Stimulated activated CD8-positive, alpha-beta memory T cell treated with anti-CD3 and anti-CD28 coated beads, Interleukin-7, amount 100 ng/mL, for 24 hours (primary cell): ENCODE measurements around the gene TMCO6.
"Not testable (repeated sequence)": the region's sequence is repeated elsewhere in the genome, so short reads cannot be mapped to it uniquely, and the experiment has no call there.

Source experiments
- DNase-seq: peaks from one replicate; pipeline ENCODE4 v3.0.0-alpha.2; 2020; ENCODE audit warnings: low read depth

TMCO6 gene

GRCh38 chr5:140630292-140631035 lies 8.8 kb upstream of the TMCO6 start:
- no peak for DNase-seq

DNA sequence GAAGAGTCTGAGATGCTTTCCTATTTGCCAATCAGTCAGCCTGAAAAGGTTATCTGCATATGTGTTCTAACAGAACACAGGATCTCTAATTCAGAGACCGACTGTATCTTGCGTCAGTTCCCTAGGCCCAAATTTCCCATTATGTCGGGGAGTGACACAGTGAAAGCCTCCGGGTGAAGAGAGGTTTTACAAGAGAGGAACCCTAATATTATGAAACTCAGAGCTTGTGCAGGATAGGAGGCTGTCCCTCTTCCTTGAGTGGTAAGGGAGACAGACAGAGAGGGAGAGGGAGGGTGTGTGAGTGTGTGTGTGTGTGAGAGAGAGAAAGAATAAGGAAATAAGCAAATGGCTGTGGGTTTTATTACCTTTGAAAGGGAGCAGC lies 8.2 kb upstream of the TMCO6 start:
- DNase-seq = no peak

GRCh38 chr5:140631831-140632365 lies 7.4 kb upstream of the TMCO6 start:
- no peak for DNase-seq

DNA sequence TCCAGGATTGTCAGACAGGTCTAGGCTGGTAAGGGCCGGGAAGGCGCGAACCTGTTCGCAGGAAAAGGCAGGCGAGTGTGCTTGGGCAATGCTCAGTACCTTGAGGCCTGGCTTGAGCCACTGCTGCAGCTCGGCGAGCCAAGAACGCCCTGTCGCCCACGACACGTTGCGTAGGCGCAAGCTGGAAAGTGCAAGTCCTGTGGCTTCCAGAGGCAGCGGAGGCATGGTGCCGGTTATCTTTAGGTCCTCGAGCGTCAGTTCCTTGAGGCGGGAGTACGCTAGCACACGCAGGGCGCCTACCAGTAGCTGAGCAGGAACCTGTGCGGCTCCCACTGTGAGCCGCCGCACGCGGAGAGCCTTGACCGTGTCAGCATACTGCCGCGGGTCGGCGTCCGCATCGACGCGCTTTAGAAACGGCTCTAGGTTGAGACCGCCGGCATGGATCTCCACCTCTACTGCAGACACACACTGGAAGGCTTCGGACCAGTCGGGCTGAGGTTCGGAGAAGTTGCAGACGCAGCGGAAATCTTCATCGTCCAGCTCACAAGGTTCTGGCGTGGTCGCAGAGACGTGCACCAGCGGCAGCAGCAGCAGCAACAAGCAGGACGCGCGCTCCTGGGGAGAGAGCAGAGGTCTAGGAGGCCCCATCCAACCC lies 6.8 kb upstream of the TMCO6 start:
- DNase-seq = peak; percentile 5

DNA sequence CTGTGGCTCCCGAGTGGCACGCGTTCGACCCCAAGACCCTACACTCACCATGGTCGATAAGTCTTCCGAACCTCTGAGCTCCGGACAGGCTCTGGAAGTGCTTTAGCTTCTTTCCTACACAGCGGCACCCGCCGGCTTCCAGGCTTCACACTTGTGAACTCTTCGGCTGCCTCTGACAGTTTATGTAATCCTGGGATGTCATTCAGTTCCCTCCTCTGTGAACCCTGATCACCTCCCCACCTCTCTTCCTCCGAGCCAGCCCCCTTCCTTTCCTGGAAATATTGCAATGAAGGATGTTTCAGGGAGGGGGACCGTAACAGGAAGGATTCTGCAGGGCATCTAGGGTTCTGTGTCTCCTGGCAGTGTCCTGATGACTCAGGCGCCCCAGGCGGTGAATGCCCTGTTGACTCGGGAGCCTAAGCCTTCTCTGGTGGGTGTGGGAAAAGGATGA lies 6.2 kb upstream of the TMCO6 start, which contains the start of gene CD14:
Gene CD14, minus strand, starts transcription at position 155 of the 451 bp plus-strand sequence. Its CDS starts 104 bp downstream, at position 51.
- no peak for DNase-seq

GRCh38 chr5:140633501-140633900 lies 5.8 kb upstream of the TMCO6 start:
- DNase-seq = no peak

- DNase-seq = no peak
Observed at GRCh38 chr5:140634103-140634502, 5.1 kb upstream of the TMCO6 start.

DNA sequence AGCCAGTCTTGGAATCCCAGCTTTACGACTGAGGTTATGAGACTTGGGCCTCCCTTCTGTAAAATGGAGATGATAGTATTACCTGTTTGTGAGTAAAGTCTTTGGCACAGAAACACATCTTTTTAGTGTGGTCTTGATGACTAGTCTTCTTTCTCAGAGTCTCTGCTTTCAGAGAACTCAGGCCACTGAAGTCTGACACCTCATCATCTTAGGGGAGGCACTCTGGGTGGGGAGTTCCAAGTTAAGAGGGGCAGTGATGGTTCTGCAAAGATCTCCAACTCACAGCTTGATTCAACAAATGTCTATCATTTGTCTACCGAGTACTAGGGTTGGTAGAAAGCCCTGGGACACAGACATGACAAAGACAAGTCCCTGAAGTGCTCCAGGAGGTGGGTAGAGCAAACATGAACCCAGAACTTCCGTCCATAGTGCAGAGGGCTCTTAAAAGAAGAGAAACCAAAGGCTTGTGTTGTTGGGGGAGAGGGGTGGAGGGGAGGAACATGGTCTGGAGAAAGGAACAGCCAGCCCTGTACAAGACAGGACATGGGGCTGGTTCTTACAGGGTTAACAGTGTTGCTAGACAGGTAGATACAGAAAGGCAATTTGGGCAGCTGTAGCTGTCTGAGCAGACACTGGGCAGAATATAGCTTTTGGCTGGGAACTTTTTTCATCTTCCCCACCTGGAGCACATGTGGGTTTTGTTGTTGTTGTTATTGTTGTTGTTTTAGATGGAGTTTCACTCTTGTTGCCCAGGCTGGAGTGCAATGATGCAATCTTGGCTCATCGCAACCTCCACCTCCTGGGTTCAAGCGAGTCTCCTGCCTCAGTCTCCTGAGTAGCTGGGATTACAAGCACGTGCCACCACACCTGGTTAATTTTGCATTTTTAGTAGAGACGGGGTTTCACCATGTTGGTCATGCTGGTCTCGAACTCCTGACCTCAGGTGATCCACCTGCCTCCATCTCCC lies 3.7 kb upstream of the TMCO6 start:
- no peak for DNase-seq

- DNase-seq = no peak
Observed at GRCh38 chr5:140637371-140638100, 1.7 kb upstream of the TMCO6 start.

DNA sequence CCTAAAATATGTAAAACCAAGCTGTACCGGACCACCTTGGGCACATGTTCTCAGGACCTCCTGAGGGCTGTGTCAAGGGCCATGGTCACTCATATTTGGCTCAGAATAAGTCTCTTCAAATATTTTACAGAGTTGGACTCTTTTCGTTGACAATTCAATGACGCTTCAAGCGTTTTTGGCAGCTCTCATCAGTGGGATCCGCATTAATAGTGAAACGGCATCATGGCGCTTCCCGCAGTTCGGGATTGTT lies 428 bp upstream of the TMCO6 start:
- DNase-seq = not testable (repeated sequence)

- DNase-seq = no peak
Observed at GRCh38 chr5:140641716-140642115, 2.5 kb downstream of the TMCO6 start.

- no peak for DNase-seq
Observed at GRCh38 chr5:140642718-140643117, 3.5 kb downstream of the TMCO6 start.

DNA sequence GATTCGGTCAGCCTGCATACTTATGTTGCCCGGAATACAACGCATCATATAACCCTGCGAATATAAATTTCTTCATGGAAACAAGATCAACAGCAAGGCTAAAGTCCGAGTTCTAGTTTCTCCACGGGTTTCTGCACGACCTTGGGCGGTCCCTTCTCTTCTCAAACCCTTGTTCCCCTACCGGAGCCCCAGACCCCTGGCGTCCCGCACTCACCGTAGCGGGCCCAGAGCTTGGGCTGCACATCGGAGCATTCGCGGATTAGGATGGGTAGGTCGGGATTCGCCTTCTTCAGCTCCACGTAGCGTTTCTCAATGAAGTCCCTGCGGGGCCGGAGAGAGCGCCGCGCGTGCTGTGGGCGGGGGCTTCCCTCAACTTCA lies 7.8 kb downstream of the TMCO6 start:
- no peak for DNase-seq

DNA sequence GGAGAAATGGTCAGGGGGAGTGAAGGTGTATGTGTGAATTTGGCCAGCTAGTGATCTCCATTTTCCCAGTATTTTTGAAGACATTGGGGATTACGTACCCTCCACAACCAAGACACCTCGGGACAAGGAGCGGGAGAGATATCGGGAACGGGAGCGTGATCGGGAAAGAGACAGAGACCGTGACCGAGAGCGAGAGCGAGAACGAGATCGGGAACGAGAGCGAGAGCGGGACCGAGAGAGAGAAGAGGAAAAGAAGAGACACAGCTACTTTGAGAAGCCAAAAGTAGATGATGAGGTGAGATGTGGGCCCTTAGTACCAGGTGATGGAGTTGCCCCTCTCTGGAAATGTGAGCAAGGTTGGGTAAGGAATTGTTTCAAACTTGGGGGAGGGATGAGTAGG lies 19.6 kb downstream of the TMCO6 start:
- no peak for DNase-seq

GRCh38 chr5:140660371-140660770 lies 21.1 kb downstream of the TMCO6 start:
- DNase-seq = not testable (repeated sequence)

DNA sequence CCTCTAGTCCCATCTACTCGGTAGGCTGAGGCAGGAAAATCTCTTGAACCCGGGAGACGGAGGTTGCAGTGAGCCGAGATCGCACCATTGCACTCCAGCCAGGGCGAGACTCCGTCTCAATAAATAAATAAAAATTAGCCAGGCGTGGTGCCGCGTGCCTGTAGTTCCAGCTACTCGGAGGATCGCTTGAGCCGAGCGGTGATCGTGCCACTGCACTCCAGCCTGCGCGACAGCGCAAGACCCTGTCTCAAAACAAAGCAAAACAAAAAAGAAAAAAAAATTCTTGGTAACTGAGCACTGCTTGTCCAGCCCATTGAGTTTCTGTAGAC lies 24.7 kb downstream of the TMCO6 start:
- DNase-seq = no peak

GRCh38 chr5:140664359-140665119 lies 25.3 kb downstream of the TMCO6 start, which contains the start of gene WDR55:
WDR55 (plus strand) TSS chr5:140664904; CDS start chr5:140664913, 9 bp downstream.
- DNase-seq = peak; percentile 92

GRCh38 chr5:140671035-140671434 lies 31.8 kb downstream of the TMCO6 start:
- DNase-seq = not testable (repeated sequence)

- DNase-seq = no peak
Observed at GRCh38 chr5:140671472-140672125, 32.3 kb downstream of the TMCO6 start.

DNA sequence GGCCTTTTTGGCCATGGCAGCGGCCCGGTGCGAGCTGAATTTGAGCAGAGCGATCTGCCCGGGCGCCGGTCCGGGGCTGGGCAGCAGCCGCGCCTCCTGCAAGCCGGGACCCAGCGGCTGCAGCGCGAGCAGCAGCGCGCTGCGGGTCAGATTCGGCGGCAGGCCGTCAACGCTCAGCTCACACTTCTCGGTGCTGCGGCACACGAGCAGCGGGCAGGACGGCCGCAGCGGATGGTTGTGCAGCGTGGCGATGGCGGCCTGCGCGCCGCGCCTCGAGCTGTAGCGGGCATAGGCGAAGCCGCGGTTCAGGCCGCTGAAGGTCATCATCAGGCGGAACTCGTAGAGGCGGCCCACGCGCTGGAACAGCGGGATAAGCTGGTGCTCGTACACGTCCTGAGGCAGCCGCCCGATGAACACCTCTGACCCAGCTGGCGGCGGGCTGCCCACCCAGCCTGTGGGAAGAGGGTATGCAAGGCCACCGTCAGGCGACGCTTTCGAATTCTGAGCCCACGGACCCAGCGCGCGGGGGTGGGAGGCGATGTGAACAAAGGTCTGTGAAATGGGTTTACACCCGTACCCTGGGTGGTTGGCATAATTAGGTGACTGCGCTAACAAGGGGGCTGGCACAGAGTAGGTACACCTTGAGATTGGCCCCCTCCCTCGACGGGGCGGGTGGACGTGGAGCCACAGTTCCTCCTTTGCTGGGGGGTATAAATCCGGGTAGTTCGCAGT lies 33.4 kb downstream of the TMCO6 start:
- no peak for DNase-seq
